GM23338 (cell line): Measurements from ENCODE around the gene KCNMB2. TPM values are rescaled to one million over a fixed set of nuclear protein-coding genes. Genes with fewer than 3 reads are reported as not detected.
A peak's percentile ranks its signal among the peaks of the same experiment; 100 is the strongest.

Experiments
- ATAC-seq: fragments of 200-7000 bp; cut with Tn5 transposase; 3 replicates; pipeline ENCODE4 v1.9.1; 2020
- DNase-seq: peaks from one replicate; pipeline ENCODE4 v3.0.0-alpha.2; 2015; ENCODE audit warnings: low spot score
- H2AFZ ChIP-seq: fragments of 200-600 bp; sonication (generic); 2 replicates; pipeline ENCODE4 v1.8.0; 2016; ENCODE audit warnings: antibody characterized with exemption, mild to moderate bottlenecking, moderate library complexity
- H3F3A ChIP-seq: fragments of 200-600 bp; sonication (generic); replicated peaks from 2 replicates; pipeline ENCODE4 v1.8.0; 2017; ENCODE audit warnings: antibody characterized with exemption, mixed run types, low read depth
- H3K27ac ChIP-seq: fragments of 200-600 bp; sonication (generic); 2 replicates; pipeline ENCODE4 v1.6.1; 2016; ENCODE audit warnings: low read depth
- H3K27me3 ChIP-seq: fragments of 200-600 bp; sonication (generic); 2 replicates; pipeline ENCODE4 v1.8.0; 2016; ENCODE audit warnings: mild to moderate bottlenecking, mixed run types, moderate library complexity; ENCODE audit not compliant: insufficient read depth
- H3K36me3 ChIP-seq: fragments of 200-600 bp; sonication (generic); 2 replicates; pipeline ENCODE4 v1.8.0; 2016; ENCODE audit warnings: mild to moderate bottlenecking; ENCODE audit not compliant: insufficient read depth
- H3K4me1 ChIP-seq: fragments of 200-600 bp; sonication (generic); 2 replicates; pipeline ENCODE4 v1.8.0; 2016; ENCODE audit warnings: mild to moderate bottlenecking, moderate library complexity; ENCODE audit not compliant: insufficient read depth
- H3K4me2 ChIP-seq: fragments of 200-600 bp; sonication (generic); 2 replicates; pipeline ENCODE4 v1.7.1; 2017; ENCODE audit warnings: mixed run types
- H3K4me3 ChIP-seq: fragments of 200-600 bp; sonication (generic); 2 replicates; pipeline ENCODE4 v1.6.1; 2016; ENCODE audit warnings: mixed run types
- H3K79me2 ChIP-seq: fragments of 200-600 bp; sonication (generic); replicated peaks from 2 replicates; pipeline ENCODE4 v1.8.0; 2017; ENCODE audit warnings: mild to moderate bottlenecking; ENCODE audit not compliant: insufficient read depth
- H3K9me2 ChIP-seq: fragments of 200-600 bp; sonication (generic); 2 replicates; pipeline ENCODE4 v1.8.0; 2017; ENCODE audit not compliant: insufficient read depth
- H4K20me1 ChIP-seq: fragments of 200-600 bp; sonication (generic); replicated peaks from 2 replicates; pipeline ENCODE4 v1.8.0; 2017; ENCODE audit warnings: mild to moderate bottlenecking; ENCODE audit not compliant: insufficient read depth
- H3K27ac Mint-ChIP-seq: 2 replicates; pipeline ENCODE4 v1.8.0; 2020; ENCODE audit warnings: inconsistent platforms, mild to moderate bottlenecking, moderate library complexity, mixed read lengths
- H3K27me3 Mint-ChIP-seq: 3 replicates; pipeline ENCODE4 v1.8.0; 2022; ENCODE audit warnings: low read depth, mild to moderate bottlenecking, moderate library complexity, mixed read lengths, inconsistent platforms; ENCODE audit not compliant: insufficient read depth, poor library complexity
- H3K36me3 Mint-ChIP-seq: 3 replicates; pipeline ENCODE4 v1.8.0; 2021; ENCODE audit warnings: low read depth, mild to moderate bottlenecking, inconsistent platforms, moderate library complexity, mixed read lengths
- H3K4me1 Mint-ChIP-seq: 3 replicates; pipeline ENCODE4 v1.8.0; 2020; ENCODE audit warnings: mild to moderate bottlenecking, inconsistent platforms, mixed read lengths
- H3K4me3 Mint-ChIP-seq: 3 replicates; pipeline ENCODE4 v1.8.0; 2021; ENCODE audit warnings: moderate library complexity, mild to moderate bottlenecking, inconsistent platforms, mixed read lengths
- H3K9me3 Mint-ChIP-seq: 3 replicates; pipeline ENCODE4 v1.8.0; 2020; ENCODE audit warnings: moderate library complexity, mild to moderate bottlenecking, inconsistent platforms, mixed read lengths
- EZH2phosphoT487 ChIP-seq: fragments of 200-600 bp; sonication (generic); IDR thresholded peaks from one replicate; pipeline ENCODE4 v1.8.1; 2018; ENCODE audit warnings: antibody characterized with exemption; ENCODE audit not compliant: unreplicated experiment
- JUNB ChIP-seq: IDR thresholded peaks from one replicate; pipeline ENCODE4 v1.6.1; 2016; ENCODE audit warnings: antibody characterized with exemption; ENCODE audit not compliant: unreplicated experiment
- NANOG ChIP-seq: IDR thresholded peaks from 2 replicates; pipeline ENCODE4 v1.6.1; 2016; ENCODE audit warnings: antibody characterized with exemption, borderline replicate concordance
- POLR2AphosphoS5 ChIP-seq: IDR thresholded peaks from 2 replicates; pipeline ENCODE4 v1.6.1; 2016; ENCODE audit warnings: antibody characterized with exemption, low read depth
- ZNF114 ChIP-seq: fragments of 250-450 bp; sonication (Bioruptor Pico); IDR thresholded peaks from 2 replicates; pipeline ENCODE4 v1.5.0; 2020; ENCODE audit warnings: mild to moderate bottlenecking, moderate library complexity
- ZNF331 ChIP-seq: fragments of 250-450 bp; sonication (Bioruptor Pico); IDR thresholded peaks from 2 replicates; pipeline ENCODE4 v1.5.0; 2020; ENCODE audit warnings: low read depth, mild to moderate bottlenecking, moderate library complexity
- long read RNA-seq: library from polyadenylated mRNA; unstranded; transcript quantifications from one replicate; pipeline ENCODE4 v2.0.0, GENCODE V29; 2020; ENCODE audit not compliant: unreplicated experiment
- polyA plus RNA-seq: library from polyadenylated mRNA; unstranded; fragments of >200 nt; fragmentation: Nextera tagmentation; extraction: Ambion mirVana; gene quantifications from 2 replicates; pipeline ENCODE4 v1.2.1, GENCODE V29; 2016
- total RNA-seq: library from RNA; depleted of rRNA; stranded (reverse); fragments of >200 nt; shearing (Covaris generic); gene quantifications from 2 replicates; pipeline ENCODE4 v1.2.3, GENCODE V29; 2014; rRNA removed
- TF ChIP-seq, protein P1 (sequence below): IDR thresholded peaks from one replicate; pipeline ENCODE4 v1.6.1; 2018; ENCODE audit warnings: antibody characterized with exemption; ENCODE audit not compliant: unreplicated experiment

The KCNMB2 gene
- not detected in 2 replicates for total RNA-seq
- polyA plus RNA-seq = 0.28 and 0.53 TPM in 2 replicates
- long read RNA-seq = 0 reads

DNA sequence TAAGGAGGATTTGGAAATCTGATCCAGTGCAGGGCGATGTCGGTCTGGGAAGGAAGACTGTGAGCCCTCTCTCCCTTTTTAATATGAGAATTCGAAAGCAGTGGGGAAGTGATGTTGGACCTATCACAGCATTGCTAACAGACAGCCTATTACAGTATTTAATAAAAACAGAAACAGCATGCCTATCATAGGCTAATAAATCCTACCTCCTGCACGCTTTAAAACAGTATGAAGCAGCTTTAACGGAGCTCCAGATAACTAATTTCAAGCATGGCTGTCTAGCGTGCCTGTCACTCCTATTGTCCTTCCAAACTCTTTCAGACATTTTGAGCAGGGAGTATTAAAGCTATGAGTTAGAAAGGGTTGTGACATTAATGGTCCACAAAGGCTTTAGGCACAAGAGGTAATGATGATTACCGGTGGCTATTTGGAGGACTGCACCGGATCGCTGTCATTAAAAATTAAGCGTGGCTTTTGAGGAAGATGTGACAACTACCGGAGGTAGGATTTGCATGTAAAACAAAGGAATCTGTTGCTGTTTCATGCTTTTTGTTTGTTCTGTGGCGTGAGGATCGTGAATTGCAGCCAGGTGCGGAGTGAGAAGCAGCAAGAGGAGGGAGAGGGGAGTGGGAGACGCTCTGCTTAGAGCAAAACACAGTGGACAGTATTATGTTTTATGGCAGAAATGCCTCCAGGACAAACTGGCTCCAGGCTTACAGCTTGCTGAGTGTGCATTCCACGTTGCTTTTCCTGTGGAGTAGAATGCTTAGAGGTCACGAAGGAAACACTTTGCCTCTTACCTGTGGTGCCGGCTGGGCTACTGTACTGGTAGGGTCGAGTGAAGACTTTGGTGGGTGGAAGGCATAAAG, at the start of gene KCNMB2:
Gene KCNMB2, plus strand, starts transcription at position 226 of the 869 bp plus-strand sequence.
- H3K27ac ChIP-seq = peak within 1 kb of the TSS; percentile 80
- H3K4me3 ChIP-seq = peak within 1 kb of the TSS; percentile 53
- H3K27ac Mint-ChIP-seq = peak within 1 kb of the TSS; percentile 28; the same call in 1 of the 2 replicates
- H3K9me2 ChIP-seq = no peaks in the 10 kb centered on the region
- H3K36me3 Mint-ChIP-seq = peaks cover 1% of the 10 kb centered on the region; the same call in 1 of the 3 replicates
- H3K27me3 ChIP-seq = no peaks in the 10 kb centered on the region
- H3K27me3 Mint-ChIP-seq = no peaks in the 10 kb centered on the region
- peaks cover 53% of the 10 kb centered on the region for H3K4me1 Mint-ChIP-seq
- peak within 1 kb of the TSS; percentile 54; the same call in 1 of the 2 replicates for H2AFZ ChIP-seq
- no peaks in the 10 kb centered on the region for H3K79me2 ChIP-seq
- H3K4me2 ChIP-seq = peak within 1 kb of the TSS; percentile 81
- H3K36me3 ChIP-seq = no peaks in the 10 kb centered on the region
- H3K4me3 Mint-ChIP-seq = peak within 1 kb of the TSS; percentile 72
- no peak for TF ChIP-seq JUNB
- peak; percentile 86 for TF ChIP-seq NANOG
- peak; percentile 50; the same call in 1 of the 2 replicates for TF ChIP-seq POLR2AphosphoS5
- H3K4me1 ChIP-seq = peaks cover 39% of the 10 kb centered on the region
- peaks cover under 1% of the 10 kb centered on the region; the same call in 1 of the 3 replicates for H3K9me3 Mint-ChIP-seq
- peak; percentile 73 for ATAC-seq
- H4K20me1 ChIP-seq = no peaks in the 10 kb centered on the region
- no peaks in the 10 kb centered on the region for H3F3A ChIP-seq
- DNase-seq = peak; percentile 56

DNA sequence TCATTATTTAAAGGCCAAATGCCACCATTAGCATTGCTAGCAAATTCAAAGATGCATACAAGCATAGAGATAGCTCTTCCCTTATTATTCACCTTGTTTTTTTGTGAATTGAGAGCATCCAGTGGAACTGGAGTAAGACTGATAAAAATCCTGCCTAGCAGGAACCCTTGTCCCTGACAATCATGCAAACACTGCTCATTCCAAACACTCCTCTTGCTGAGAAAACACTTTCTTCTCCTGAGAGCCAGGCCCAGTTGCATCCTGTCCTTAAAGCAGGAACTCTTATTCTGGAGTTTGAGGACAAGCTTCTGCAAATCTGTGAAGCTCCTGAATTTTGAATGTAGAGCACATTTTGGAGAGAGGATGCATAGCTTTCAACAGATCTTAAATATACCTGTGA, 49.3 kb upstream of the KCNMB2 start:
- peak; percentile 54 for ATAC-seq
- Histone ChIP-seq H3K27me3 (no peaks in the 10 kb centered on the region), H3K4me1 (peaks cover 17% of the 10 kb centered on the region), H4K20me1 (no peaks in the 10 kb centered on the region), H3F3A (no peaks in the 10 kb centered on the region), H3K79me2 (no peaks in the 10 kb centered on the region), H2AFZ (peak overlapping the region; percentile 63; the same call in 1 of the 2 replicates), H3K4me3 (no peak overlapping the region), H3K9me2 (no peaks in the 10 kb centered on the region; the same call in 1 of the 2 replicates), H3K4me2 (peak overlapping the region; percentile 58; the same call in 1 of the 2 replicates), H3K27ac (no peak overlapping the region), H3K36me3 (no peaks in the 10 kb centered on the region)
- H3K27ac Mint-ChIP-seq = peak overlapping the region; percentile 70; the same call in 1 of the 2 replicates
- no peaks in the 10 kb centered on the region for H3K27me3 Mint-ChIP-seq
- H3K4me1 Mint-ChIP-seq = peaks cover 20% of the 10 kb centered on the region
- H3K36me3 Mint-ChIP-seq = no peaks in the 10 kb centered on the region
- no peak overlapping the region for H3K4me3 Mint-ChIP-seq
- TF ChIP-seq, protein P1, sequence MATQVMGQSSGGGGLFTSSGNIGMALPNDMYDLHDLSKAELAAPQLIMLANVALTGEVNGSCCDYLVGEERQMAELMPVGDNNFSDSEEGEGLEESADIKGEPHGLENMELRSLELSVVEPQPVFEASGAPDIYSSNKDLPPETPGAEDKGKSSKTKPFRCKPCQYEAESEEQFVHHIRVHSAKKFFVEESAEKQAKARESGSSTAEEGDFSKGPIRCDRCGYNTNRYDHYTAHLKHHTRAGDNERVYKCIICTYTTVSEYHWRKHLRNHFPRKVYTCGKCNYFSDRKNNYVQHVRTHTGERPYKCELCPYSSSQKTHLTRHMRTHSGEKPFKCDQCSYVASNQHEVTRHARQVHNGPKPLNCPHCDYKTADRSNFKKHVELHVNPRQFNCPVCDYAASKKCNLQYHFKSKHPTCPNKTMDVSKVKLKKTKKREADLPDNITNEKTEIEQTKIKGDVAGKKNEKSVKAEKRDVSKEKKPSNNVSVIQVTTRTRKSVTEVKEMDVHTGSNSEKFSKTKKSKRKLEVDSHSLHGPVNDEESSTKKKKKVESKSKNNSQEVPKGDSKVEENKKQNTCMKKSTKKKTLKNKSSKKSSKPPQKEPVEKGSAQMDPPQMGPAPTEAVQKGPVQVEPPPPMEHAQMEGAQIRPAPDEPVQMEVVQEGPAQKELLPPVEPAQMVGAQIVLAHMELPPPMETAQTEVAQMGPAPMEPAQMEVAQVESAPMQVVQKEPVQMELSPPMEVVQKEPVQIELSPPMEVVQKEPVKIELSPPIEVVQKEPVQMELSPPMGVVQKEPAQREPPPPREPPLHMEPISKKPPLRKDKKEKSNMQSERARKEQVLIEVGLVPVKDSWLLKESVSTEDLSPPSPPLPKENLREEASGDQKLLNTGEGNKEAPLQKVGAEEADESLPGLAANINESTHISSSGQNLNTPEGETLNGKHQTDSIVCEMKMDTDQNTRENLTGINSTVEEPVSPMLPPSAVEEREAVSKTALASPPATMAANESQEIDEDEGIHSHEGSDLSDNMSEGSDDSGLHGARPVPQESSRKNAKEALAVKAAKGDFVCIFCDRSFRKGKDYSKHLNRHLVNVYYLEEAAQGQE = no peak
- TF ChIP-seq EZH2phosphoT487 (no peak), ZNF114 (no peak), ZNF331 (CRISPR knock-in tag) (no peak)
- DNase-seq = peak; percentile 8
- H3K9me3 Mint-ChIP-seq = no peaks in the 10 kb centered on the region
